ENCODE data around the gene PDCD1LG2. TPM values are rescaled to one million over a fixed set of nuclear protein-coding genes. Genes with fewer than 3 reads are reported as not detected.

PDCD1LG2 gene
- total RNA-seq, 1 experiment from 2014 or later, result not detected

- no peak overlapping the region for H3K14ac ChIP-seq (ENCODE audit: insufficient read depth, low read length)
- H4K20me1 ChIP-seq (ENCODE audit: control insufficient read depth, insufficient read depth, insufficient read length), result no peaks in the 10 kb centered on the region
- no peaks in the 10 kb centered on the region for H3K23me2 ChIP-seq (ENCODE audit: insufficient read length, low read depth, low read length, poor library complexity, severe bottlenecking)
- no peak overlapping the region for H4K8ac ChIP-seq (replicated peaks; ENCODE audit: insufficient read length, low read depth, low read length)
- H3K4me2 ChIP-seq (ENCODE audit: insufficient read depth, insufficient read length, low read length), result no peak overlapping the region
- no peaks in the 10 kb centered on the region for H3K4me1 ChIP-seq (ENCODE audit: insufficient read depth, low read length)
- H2BK12ac ChIP-seq (ENCODE audit: insufficient read length, low read depth, low read length), result no peak overlapping the region
- no peak overlapping the region for H3K4ac ChIP-seq (ENCODE audit: low read depth, low read length)
- no CpG with 5 or more reads among the region's 5 CpGs for WGBS (ENCODE audit: extremely low coverage, insufficient read length, low lambda C conversion rate)
- no peaks in the 10 kb centered on the region for H3K79me2 ChIP-seq (ENCODE audit: insufficient read depth, low read length)
- Mint-ChIP-seq H3K4me1 (peaks cover 3 to 9% of the 10 kb centered on the region in 2 experiments; a peak in 3 of 4 replicates), H3K36me3 (ENCODE audit: insufficient read depth in 1 of 3, low read depth in 3 of 3) (no peaks in the 10 kb centered on the region), H3K4me3 (no peak overlapping the region), H3K9me3 (peaks cover 0 to 6% of the 10 kb centered on the region in 2 experiments; a peak in 2 of 5 replicates), H3K27me3 (ENCODE audit: low read depth) (peaks cover 55% of the 10 kb centered on the region), H3K27ac (no peak overlapping the region)
- H4K5ac ChIP-seq (ENCODE audit: insufficient read length, low read depth, low read length), result no peak overlapping the region
- H3K9me3 ChIP-seq (ENCODE audit: control insufficient read depth, low read depth, low read length), result no peaks in the 10 kb centered on the region
- H3K23ac ChIP-seq (ENCODE audit: insufficient read length, low read depth, low read length), result no peak overlapping the region
- no peak overlapping the region for H4K91ac ChIP-seq (ENCODE audit: insufficient read length, low read depth, low read length)
- H3K18ac ChIP-seq (ENCODE audit: insufficient read length, low read depth, low read length), result no peak overlapping the region
- no peak for TF ChIP-seq CTCF (conservative IDR thresholded peaks at IDR 0.05)
- no peak overlapping the region for H3T11ph ChIP-seq (ENCODE audit: low read length)
- H3K27me3 ChIP-seq (ENCODE audit: insufficient read depth, low read length), result no peaks in the 10 kb centered on the region; the same call in 1 of the 2 replicates
- H2BK5ac ChIP-seq (ENCODE audit: insufficient read length, low read length), result no peak overlapping the region
- H3K79me1 ChIP-seq (ENCODE audit: insufficient read depth, low read depth, low read length, poor library complexity, severe bottlenecking), result no peaks in the 10 kb centered on the region
- no peak for DNase-seq
- H2BK20ac ChIP-seq (ENCODE audit: low read depth, low read length, poor library complexity, severe bottlenecking), result no peak overlapping the region
- no peak overlapping the region for H2BK15ac ChIP-seq (ENCODE audit: low read depth, low read length)
- no peak overlapping the region for H3K27ac ChIP-seq (ENCODE audit: insufficient read length, low read depth, low read length)
- no peak overlapping the region for H3K9ac ChIP-seq (ENCODE audit: extremely low read depth, insufficient read length, low read length)
- H2AFZ ChIP-seq (ENCODE audit: low read length), result no peak overlapping the region
- H3K56ac ChIP-seq (ENCODE audit: insufficient read length, low read depth, low read length), result no peak overlapping the region
- H2BK120ac ChIP-seq (ENCODE audit: low read depth, low read length, poor library complexity, severe bottlenecking), result no peak overlapping the region
- no peak overlapping the region for H2AK5ac ChIP-seq (ENCODE audit: insufficient read length, low read length)
Measured at GRCh38 chr9:5562806-5563416, 52.6 kb downstream of the PDCD1LG2 start.
